HEK293 (cell line): ENCODE data around the gene DIP2A.

Experiments
- CTCF ChIA-PET: fragments of 350-600 bp; formaldehyde crosslinking; extraction: SDS; loops from one replicate; lab custom pipeline; 2021; ENCODE audit warnings: antibody characterized with exemption; lab: Yijun Ruan, JAX
- POLR2A ChIA-PET: fragments of 300-600 bp; formaldehyde crosslinking; extraction: SDS; loops from one replicate; lab custom pipeline; 2020; ENCODE audit warnings: antibody characterized with exemption, inconsistent platforms; lab: Yijun Ruan, JAX
- H3K27ac ChIP-seq: fragments of 200-500 bp; sonication (Bioruptor generic); 2 replicates; pipeline ENCODE4 v1.5.1; 2014; ENCODE audit warnings: low read depth, low read length, control low read depth, inconsistent platforms; ENCODE audit errors: extremely low read depth
- H3K36me3 ChIP-seq, 2 experiments: fragments of 200-500 bp in 1 of 2; sonication (Bioruptor generic) in 1 of 2; 1 replicate in 1 of 2; 2 replicates in 1 of 2; pipeline ENCODE4 v1.5.1; 2014 to 2017; ENCODE audit warnings: inconsistent platforms in 2 of 2, low read length in 2 of 2; ENCODE audit not compliant: control insufficient read depth in 2 of 2, insufficient read depth in 1 of 2
- H3K4me1 ChIP-seq: fragments of 200-500 bp; sonication (Bioruptor generic); 2 replicates; pipeline ENCODE4 v1.5.1; 2014; ENCODE audit warnings: mild to moderate bottlenecking, low read length, inconsistent platforms; ENCODE audit not compliant: control insufficient read depth, insufficient read depth
- H3K4me3 ChIP-seq: 2 replicates; pipeline ENCODE4 v1.5.1; 2011; ENCODE audit warnings: low read depth, mild to moderate bottlenecking, control low read depth, low read length, moderate library complexity
- H3K9me3 ChIP-seq: fragments of 200-500 bp; sonication (Bioruptor generic); 2 replicates; pipeline ENCODE4 v1.5.1; 2014; ENCODE audit warnings: low read depth, low read length, inconsistent platforms; ENCODE audit not compliant: control insufficient read depth, insufficient read depth
- EGR2 ChIP-seq: fragments of 450-650 bp; formaldehyde crosslinking; IDR thresholded peaks from 2 replicates; pipeline ENCODE4 v1.5.1; 2016; ENCODE audit warnings: low read depth, missing biosample characterization, missing genetic modification characterization
- GLI2 ChIP-seq: fragments of 450-650 bp; formaldehyde crosslinking; IDR thresholded peaks from 2 replicates; pipeline ENCODE4; 2017; ENCODE audit warnings: missing biosample characterization, missing genetic modification characterization, low read depth, borderline replicate concordance
- IKZF3 ChIP-seq: fragments of 450-650 bp; IDR thresholded peaks from 2 replicates; pipeline ENCODE4 v1.5.0; 2018; ENCODE audit warnings: missing biosample characterization, mild to moderate bottlenecking, missing genetic modification characterization, moderate library complexity
- PBX3 ChIP-seq: sonication (generic); formaldehyde crosslinking; IDR thresholded peaks from 2 replicates; pipeline ENCODE4 v1.8.1; 2022; ENCODE audit warnings: mild to moderate bottlenecking, moderate library complexity, missing genetic modification reagents
- PRDM2 ChIP-seq: fragments of 450-650 bp; formaldehyde crosslinking; IDR thresholded peaks from 2 replicates; pipeline ENCODE4 v1.5.1; 2016; ENCODE audit warnings: missing biosample characterization, missing genetic modification characterization, borderline replicate concordance
- YY2 ChIP-seq: fragments of 450-650 bp; formaldehyde crosslinking; IDR thresholded peaks from 2 replicates; pipeline ENCODE4 v1.5.1; 2016; ENCODE audit warnings: missing biosample characterization, missing genetic modification characterization
- ZBTB44 ChIP-seq: fragments of 450-650 bp; IDR thresholded peaks from 2 replicates; pipeline ENCODE4 v1.5.1; 2018; ENCODE audit warnings: missing biosample characterization, mild to moderate bottlenecking, missing genetic modification characterization
- ZFHX2 ChIP-seq: fragments of 450-650 bp; formaldehyde crosslinking; conservative IDR thresholded peaks from 2 replicates; pipeline ENCODE4 v1.5.1; 2016; ENCODE audit warnings: missing biosample characterization, missing genetic modification characterization
- ZNF10 ChIP-seq: fragments of 450-650 bp; formaldehyde crosslinking; IDR thresholded peaks from 2 replicates; pipeline ENCODE4 v1.5.1; 2017; ENCODE audit warnings: missing biosample characterization, missing genetic modification characterization
- ZNF157 ChIP-seq: fragments of 450-650 bp; formaldehyde crosslinking; IDR thresholded peaks from 2 replicates; pipeline ENCODE4 v1.5.1; 2016; ENCODE audit warnings: missing biosample characterization, missing genetic modification characterization
- ZNF2 ChIP-seq: fragments of 450-650 bp; formaldehyde crosslinking; IDR thresholded peaks from 2 replicates; pipeline ENCODE4 v1.5.1; 2016; ENCODE audit warnings: missing biosample characterization, missing genetic modification characterization
- ZNF280C ChIP-seq: fragments of 450-650 bp; formaldehyde crosslinking; IDR thresholded peaks from 2 replicates; pipeline ENCODE4 v1.5.1; 2016; ENCODE audit warnings: missing biosample characterization, missing genetic modification characterization
- ZNF404 ChIP-seq: fragments of 450-650 bp; formaldehyde crosslinking; IDR thresholded peaks from 2 replicates; pipeline ENCODE4 v1.5.1; 2017; ENCODE audit warnings: missing biosample characterization, missing genetic modification characterization
- ZNF513 ChIP-seq: fragments of 450-650 bp; IDR thresholded peaks from 2 replicates; pipeline ENCODE4 v1.5.1; 2018; ENCODE audit warnings: missing biosample characterization, missing genetic modification characterization
- ZNF548 ChIP-seq: fragments of 450-650 bp; formaldehyde crosslinking; IDR thresholded peaks from 2 replicates; pipeline ENCODE4 v1.5.1; 2016; ENCODE audit warnings: missing biosample characterization, missing genetic modification characterization
- ZNF585B ChIP-seq: fragments of 450-650 bp; formaldehyde crosslinking; IDR thresholded peaks from 2 replicates; pipeline ENCODE4 v1.5.1; 2016; ENCODE audit warnings: missing biosample characterization, missing genetic modification characterization
- ZNF621 ChIP-seq: fragments of 450-650 bp; formaldehyde crosslinking; IDR thresholded peaks from 2 replicates; pipeline ENCODE4 v1.5.1; 2017; ENCODE audit warnings: missing biosample characterization, missing genetic modification characterization
- ZNF629 ChIP-seq: fragments of 450-650 bp; formaldehyde crosslinking; IDR thresholded peaks from 2 replicates; pipeline ENCODE4 v1.5.1; 2017; ENCODE audit warnings: missing biosample characterization, missing genetic modification characterization
- ZSCAN16 ChIP-seq: fragments of 450-650 bp; formaldehyde crosslinking; IDR thresholded peaks from 2 replicates; pipeline ENCODE4 v1.5.1; 2016; ENCODE audit warnings: missing biosample characterization, missing genetic modification characterization

The DIP2A gene

GRCh38 chr21:46442938-46443337 is 15.8 kb upstream of the DIP2A start (continued):
- TF ChIP-seq ZNF629 (tag by site-specific recombination) = no peak
- no peak for TF ChIP-seq ZBTB44 (tag by site-specific recombination)
- no peak for TF ChIP-seq PRDM2 (tag by site-specific recombination)
- TF ChIP-seq ZNF157 (tag by site-specific recombination) = no peak
- TF ChIP-seq EGR2 (tag by site-specific recombination) = peak; percentile 73
- TF ChIP-seq ZNF280C (tag by site-specific recombination) = no peak
- TF ChIP-seq ZNF404 (tag by site-specific recombination) = no peak
- TF ChIP-seq GLI2 (tag by site-specific recombination) = no peak
- TF ChIP-seq ZFHX2 (tag by site-specific recombination) = peak; percentile 62
- TF ChIP-seq, all 188 proteins: peak for 3

GRCh38 chr21:46443910-46444309 is 14.8 kb upstream of the DIP2A start:
- CTCF ChIA-PET = no interaction called here
- H3K36me3 ChIP-seq = peaks cover 21 to 78% of the 10 kb centered on the region in 2 experiments
- H3K4me3 ChIP-seq = no peak overlapping the region
- no peak overlapping the region for H3K27ac ChIP-seq
- H3K4me1 ChIP-seq = no peaks in the 10 kb centered on the region
- POLR2A ChIA-PET = no interaction called here
- no peaks in the 10 kb centered on the region for H3K9me3 ChIP-seq
- TF ChIP-seq ZNF280C (tag by site-specific recombination) (no peak), YY2 (no peak), ZNF621 (tag by site-specific recombination) (no peak), ZSCAN16 (tag by site-specific recombination) (no peak), IKZF3 (tag by site-specific recombination) (no peak), ZNF2 (tag by site-specific recombination) (no peak), ZBTB44 (tag by site-specific recombination) (no peak), ZNF10 (no peak), ZNF548 (tag by site-specific recombination) (no peak), ZNF513 (no peak), PBX3 (no peak), ZNF585B (tag by site-specific recombination) (no peak)
